ENCODE data around the gene ACO1. TPM values are rescaled to one million over a fixed set of nuclear protein-coding genes. Genes with fewer than 3 reads are reported as not detected.

The ACO1 gene
- total and polyA plus RNA-seq, 4 donors, result 41.3 to 78.5 (median 59.5) TPM

GRCh38 chr9:32348106-32348695 is 36.2 kb upstream of the ACO1 start (continued):
- TF ChIP-seq NR2F2 (IDR thresholded peaks at IDR 0.05) (no peak), YY1 (IDR thresholded peaks at IDR 0.05) (no peak)

GRCh38 chr9:32349013-32349412 is 35.4 kb upstream of the ACO1 start:
- WGBS, result 84% methylated on average over 3 of the region's 3 CpGs

GRCh38 chr9:32350682-32351081 is 33.8 kb upstream of the ACO1 start:
- Histone ChIP-seq H3K4me1 (ENCODE audit: control insufficient read depth in 4 of 4, insufficient read depth in 4 of 4, low read length in 3 of 4) (no peaks in the 10 kb centered on the region), H3K27me3 (ENCODE audit: control insufficient read depth in 4 of 4, insufficient read depth in 4 of 4, low read length in 3 of 4) (no peaks in the 10 kb centered on the region), H3K9ac (ENCODE audit: low read depth in 1 of 2, low read length in 2 of 2) (no peak overlapping the region), H3K4me3 (ENCODE audit: low read depth in 1 of 3, low read length in 3 of 3) (no peak overlapping the region), H3K9me3 (ENCODE audit: control insufficient read depth in 4 of 4, low read length in 3 of 4) (no peaks in the 10 kb centered on the region), H3K27ac (ENCODE audit: low read depth in 1 of 2, low read length in 2 of 2) (no peak overlapping the region), H3K36me3 (ENCODE audit: control insufficient read depth in 4 of 4, insufficient read depth in 3 of 4, low read depth in 1 of 4, low read length in 3 of 4) (no peaks in the 10 kb centered on the region)
- TF ChIP-seq RAD21 (IDR thresholded peaks at IDR 0.05), result peak; percentile 81
- TF ChIP-seq FOXA1 (IDR thresholded peaks at IDR 0.05), result no peak
- peak; percentile 38 for TF ChIP-seq CTCF (IDR thresholded peaks at IDR 0.05; ENCODE audit: low read depth, low read length, missing input control)
- TF ChIP-seq REST (IDR thresholded peaks at IDR 0.05), result no peak
- no peak for TF ChIP-seq HNF4G (IDR thresholded peaks at IDR 0.05)
- TF ChIP-seq YY1 (IDR thresholded peaks at IDR 0.05), result no peak
- TF ChIP-seq JUND (IDR thresholded peaks at IDR 0.05), result no peak
- TF ChIP-seq GABPA (IDR thresholded peaks at IDR 0.05 in 1 of 2, conservative IDR thresholded peaks at IDR 0.05 in 1 of 2), result no peak
- no peak for DNase-seq (ENCODE audit: low spot score)

More at GRCh38 chr9:32349013-32349412, 35.4 kb upstream of the ACO1 start:
- Histone ChIP-seq H3K36me3 (ENCODE audit: control insufficient read depth in 4 of 4, insufficient read depth in 3 of 4, low read depth in 1 of 4, low read length in 3 of 4) (no peaks in the 10 kb centered on the region), H3K4me3 (ENCODE audit: low read depth in 1 of 3, low read length in 3 of 3) (no peak overlapping the region), H3K27me3 (ENCODE audit: control insufficient read depth in 4 of 4, insufficient read depth in 4 of 4, low read length in 3 of 4) (no peaks in the 10 kb centered on the region), H3K4me1 (ENCODE audit: control insufficient read depth in 4 of 4, insufficient read depth in 4 of 4, low read length in 3 of 4) (no peaks in the 10 kb centered on the region), H3K9ac (ENCODE audit: low read depth in 1 of 2, low read length in 2 of 2) (no peak overlapping the region), H3K27ac (ENCODE audit: low read depth in 1 of 2, low read length in 2 of 2) (no peak overlapping the region), H3K9me3 (ENCODE audit: control insufficient read depth in 4 of 4, low read length in 3 of 4) (no peaks in the 10 kb centered on the region)
- no peak for DNase-seq (ENCODE audit: low spot score)
- TF ChIP-seq CTCF (IDR thresholded peaks at IDR 0.05; ENCODE audit: low read depth, low read length, missing input control), result no peak
- no peak for TF ChIP-seq NR2F2 (IDR thresholded peaks at IDR 0.05)
- TF ChIP-seq HNF4G (IDR thresholded peaks at IDR 0.05), result no peak

Data from liver (tissue), 9 donors.